Stimulated activated CD4-positive, alpha-beta T cell treated with anti-CD3 and anti-CD28 coated beads, Interleukin-15, amount 100 ng/mL, for 24 hours (primary cell): ENCODE data around the gene ETS2.
A peak's percentile ranks its signal among the peaks of the same experiment; 100 is the strongest.

ENCODE experiments used
- DNase-seq: peaks from one replicate; pipeline ENCODE4 v3.0.0-alpha.2; 2020

ETS2 gene

DNA sequence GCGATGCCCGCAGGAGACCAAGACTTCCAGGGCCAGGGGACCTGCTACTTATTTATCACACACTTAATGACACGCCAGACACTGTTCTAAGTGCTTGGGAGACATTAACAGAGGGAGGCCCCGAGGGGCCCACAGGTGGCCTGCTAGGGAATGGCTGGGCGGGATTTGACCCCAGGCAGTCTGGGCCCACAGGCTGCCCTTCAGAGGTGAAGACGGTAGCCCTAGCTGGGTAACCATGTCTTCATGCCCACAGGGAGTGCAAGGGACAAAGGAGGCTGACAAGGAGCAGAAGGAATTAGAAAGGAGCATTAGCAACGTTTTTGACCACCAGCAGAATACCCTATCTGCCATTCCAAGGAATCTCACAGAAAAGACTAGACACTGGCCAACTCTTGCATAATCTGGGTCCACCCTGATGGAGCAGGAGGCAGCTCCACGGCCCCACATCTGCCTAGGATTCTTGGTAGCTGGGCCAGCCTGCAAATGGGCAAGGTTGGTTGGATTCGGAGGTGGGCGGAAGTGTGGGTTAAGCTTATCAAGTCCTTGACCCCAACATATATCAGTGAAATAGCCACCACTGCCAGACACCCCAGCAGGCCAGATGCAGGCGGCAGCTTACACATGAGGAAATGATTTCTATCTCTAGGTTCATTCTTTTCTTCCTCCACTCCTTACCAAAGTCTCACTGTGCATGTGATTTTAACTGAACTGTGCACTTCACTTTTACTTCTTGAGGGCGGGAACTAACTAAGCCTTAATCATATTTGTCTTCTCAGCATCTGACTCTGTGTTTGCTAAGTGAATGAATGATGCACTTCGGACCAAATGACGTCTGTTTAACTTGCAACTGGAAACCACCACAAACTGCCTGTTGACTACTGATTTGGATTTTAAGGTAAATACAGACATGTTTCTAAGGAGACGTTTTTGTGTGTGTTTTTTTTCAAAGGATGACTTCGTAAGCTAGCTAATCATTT, 3.4 kb upstream of the ETS2 start:
- no peak for DNase-seq

DNA sequence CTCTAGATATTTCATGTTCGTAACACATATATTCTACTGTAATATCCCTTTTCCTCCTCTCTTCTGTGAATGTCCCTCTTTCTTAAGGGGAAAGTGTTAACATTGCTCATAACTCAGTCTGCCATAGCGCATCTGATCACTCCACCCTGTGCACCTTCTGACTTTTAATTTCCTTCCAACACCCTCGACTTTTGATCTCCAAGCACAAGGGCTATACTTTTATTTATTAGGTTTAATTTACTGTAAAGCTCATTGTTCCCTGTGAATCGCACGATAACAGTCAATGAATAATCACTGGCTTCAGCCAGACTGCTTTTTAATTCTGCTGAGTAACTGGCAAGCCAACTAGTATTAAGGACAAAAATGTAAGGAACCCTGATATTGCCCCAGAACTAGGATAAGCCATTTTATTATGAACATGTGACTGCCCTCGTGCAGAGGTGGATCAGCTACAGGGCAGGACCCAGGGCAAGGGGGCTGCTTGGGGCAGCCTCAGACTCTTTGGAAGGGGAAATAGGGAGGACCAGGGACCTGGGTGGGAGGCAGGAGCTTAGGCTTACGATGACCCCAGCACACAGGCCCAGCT, 2.6 kb upstream of the ETS2 start:
- DNase-seq, result no peak

GRCh38 chr21:38804030-38804788, 1.5 kb upstream of the ETS2 start:
- peak; percentile 36 for DNase-seq

DNA sequence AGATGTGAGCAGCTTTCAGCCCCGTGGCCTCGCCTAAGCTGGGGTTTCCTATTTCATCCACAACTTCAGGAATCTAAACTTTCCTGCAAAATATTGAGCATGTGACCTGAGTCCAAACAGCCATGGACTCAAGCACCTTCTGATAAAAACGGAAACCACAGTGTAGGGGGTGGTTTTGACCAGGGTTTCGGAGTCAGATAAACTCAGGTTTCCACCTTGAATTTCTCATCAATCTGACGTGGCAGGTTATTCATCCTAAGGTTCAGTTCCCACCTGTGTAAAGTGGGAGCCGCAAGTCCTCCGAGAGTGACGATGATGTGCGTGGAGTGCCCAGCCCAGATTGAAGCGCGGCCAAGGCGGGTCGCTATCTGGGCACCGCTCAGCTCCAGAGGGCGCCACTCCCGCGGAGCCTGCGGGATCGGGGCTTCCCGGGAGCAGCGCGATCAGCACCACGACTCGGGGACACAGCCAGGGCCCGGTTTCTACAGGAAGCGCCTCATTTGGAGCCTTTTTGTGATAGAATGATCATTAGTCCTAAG, 871 bp upstream of the ETS2 start:
- DNase-seq, result peak; percentile 69

GRCh38 chr21:38806153-38806941, 618 bp downstream of the ETS2 start:
- peak; percentile 59 for DNase-seq

- peak; percentile 41 for DNase-seq
These were observed 1.2 kb downstream of the ETS2 start for GRCh38 chr21:38806942-38807284.

GRCh38 chr21:38807441-38807871, 1.7 kb downstream of the ETS2 start:
- DNase-seq, result no peak

DNA sequence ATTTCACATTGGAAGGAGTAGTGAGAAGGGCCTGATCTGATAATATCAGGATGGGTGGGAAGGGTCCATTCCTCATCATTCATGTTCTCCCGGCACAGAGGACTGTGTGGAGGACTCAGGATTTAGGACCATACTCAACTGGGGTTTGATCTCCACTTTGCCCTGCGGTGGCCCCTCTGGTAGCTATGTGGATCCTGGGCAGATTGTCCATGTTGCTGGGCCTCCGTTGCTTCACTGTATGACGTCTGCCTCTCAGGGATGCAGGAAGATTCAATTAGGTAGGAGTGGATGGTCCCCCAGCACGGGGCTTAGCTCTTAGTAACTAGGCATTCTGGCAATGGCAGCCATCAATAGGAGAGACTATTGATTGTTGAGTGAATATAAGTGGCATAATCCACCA, 2.3 kb downstream of the ETS2 start:
- DNase-seq, result no peak

- no peak for DNase-seq
These were observed 3.6 kb downstream of the ETS2 start for GRCh38 chr21:38809198-38809878.

GRCh38 chr21:38810034-38810825, 4.5 kb downstream of the ETS2 start:
- no peak for DNase-seq

GRCh38 chr21:38810826-38811164, 5.1 kb downstream of the ETS2 start:
- DNase-seq, result no peak

DNA sequence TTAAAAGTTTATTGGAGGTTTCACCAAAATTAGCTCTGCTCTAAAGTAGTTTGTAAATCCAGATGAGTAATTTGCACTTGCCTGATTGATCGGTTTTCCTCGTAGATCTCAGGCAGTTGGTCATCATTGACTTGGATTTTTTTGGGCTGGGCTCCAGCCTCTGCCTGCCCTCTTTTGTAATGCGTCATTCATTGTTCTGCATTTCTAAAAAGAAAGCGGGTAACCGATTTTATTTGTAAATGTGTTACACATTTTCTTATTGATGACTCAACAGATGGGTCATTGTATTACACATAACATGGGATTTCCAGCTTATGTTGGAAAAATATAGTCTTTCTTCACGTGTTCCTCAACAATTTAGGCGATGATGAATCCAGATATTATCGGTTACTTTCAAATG, 5.5 kb downstream of the ETS2 start:
- DNase-seq, result no peak

DNA sequence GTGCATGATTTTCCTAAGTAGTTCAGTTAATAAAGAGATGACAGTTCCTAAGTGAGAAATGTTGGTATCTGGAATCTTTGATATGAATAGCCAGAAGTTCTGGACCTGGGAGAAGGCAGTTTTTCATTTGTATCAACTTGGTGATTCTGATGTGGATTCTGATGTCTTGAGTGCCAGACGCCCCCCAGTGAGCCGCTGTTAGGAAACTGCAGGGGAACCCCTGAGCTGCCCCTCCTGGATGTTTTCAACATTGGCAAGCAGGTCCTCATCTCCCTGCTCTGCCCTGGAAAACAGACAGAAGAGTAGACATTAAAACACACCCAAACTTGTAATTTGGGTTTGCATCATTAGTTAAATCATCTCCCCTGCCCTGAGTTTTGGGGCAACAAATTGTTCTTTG, 7.4 kb downstream of the ETS2 start:
- no peak for DNase-seq

- DNase-seq, result no peak
These were observed 7.8 kb downstream of the ETS2 start for GRCh38 chr21:38813547-38813946.

GRCh38 chr21:38814126-38815059, 8.7 kb downstream of the ETS2 start:
- no peak for DNase-seq

GRCh38 chr21:38815060-38815405, 9.3 kb downstream of the ETS2 start:
- no peak for DNase-seq

- DNase-seq, result no peak
These were observed 10.8 kb downstream of the ETS2 start for GRCh38 chr21:38816400-38816977.

- DNase-seq, result no peak
These were observed 11.9 kb downstream of the ETS2 start for GRCh38 chr21:38817371-38818324.

GRCh38 chr21:38818325-38818723, 12.6 kb downstream of the ETS2 start:
- DNase-seq, result no peak
